Gastroesophageal sphincter (tissue), 3 donors: ENCODE data around the gene TMEM40.

ENCODE experiments used
- CTCF ChIP-seq, 4 experiments: fragments of 200-600 bp in 2 of 4; fragments of 450-650 bp in 2 of 4; sonication (generic) in 1 of 4; IDR thresholded peaks; one replicate each; pipeline ENCODE4 v1.5.1; 2017 to 2019; ENCODE audit warnings: antibody characterized with exemption in 4 of 4, mild to moderate bottlenecking in 2 of 4, moderate library complexity in 2 of 4
- POLR2AphosphoS5 ChIP-seq: sonication (generic); formaldehyde crosslinking; IDR thresholded peaks from one replicate; pipeline ENCODE4 v1.6.1; 2017; ENCODE audit warnings: antibody characterized with exemption

GRCh38 chr3:12750658-12751071 lies 8.4 kb downstream of the TMEM40 start:
- no peak for TF ChIP-seq CTCF (IDR thresholded peaks at IDR 0.05)
- no peak for TF ChIP-seq POLR2AphosphoS5
